NB4 (cell line): ENCODE measurements around the gene DYDC1.

ENCODE experiments used
- DNase-seq: peaks from one replicate; pipeline ENCODE4 v3.0.0; 2010; ENCODE audit warnings: low read depth
- H3K4me3 ChIP-seq: one replicate; pipeline ENCODE4 v1.5.1; 2011; ENCODE audit warnings: mild to moderate bottlenecking, low read depth, low read length, moderate library complexity
- MYC ChIP-seq: IDR thresholded peaks from 2 replicates; pipeline ENCODE4 v1.6.1; 2011; ENCODE audit warnings: low read depth, low read length
- POLR2A ChIP-seq: IDR thresholded peaks from 2 replicates; pipeline ENCODE4 v1.6.1; 2011; ENCODE audit warnings: mild to moderate bottlenecking; ENCODE audit not compliant: insufficient read length; ENCODE audit errors: extremely low read depth
- TF ChIP-seq, protein P1 (sequence below): IDR thresholded peaks from 2 replicates; pipeline ENCODE4 v1.6.1; 2011; ENCODE audit warnings: low read depth, low read length
- TF ChIP-seq, protein P2 (sequence below): IDR thresholded peaks from one replicate; pipeline ENCODE4 v1.5.1; 2012; ENCODE audit warnings: low read depth, low read length

Gene DYDC1

DNA sequence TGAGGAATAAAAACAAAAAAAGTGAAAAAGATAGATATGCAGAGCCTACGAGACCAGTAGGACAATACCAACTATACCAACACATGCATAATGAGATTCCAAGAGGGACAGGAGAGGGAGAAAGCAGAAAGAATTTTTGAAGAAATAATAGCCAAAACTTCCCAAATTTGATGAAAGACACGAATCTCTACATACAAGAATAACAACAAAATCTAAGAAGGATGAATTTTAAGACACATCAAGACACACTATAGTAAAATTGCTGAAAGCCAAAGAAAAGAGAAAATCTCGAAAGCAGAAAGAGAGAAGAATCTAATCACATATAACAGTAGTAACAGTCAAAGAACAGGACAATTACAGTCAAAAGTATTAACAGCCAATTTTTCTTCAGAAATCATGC, 59.6 kb downstream of the DYDC1 start:
- no peak for TF ChIP-seq POLR2A
- TF ChIP-seq, protein P1, sequence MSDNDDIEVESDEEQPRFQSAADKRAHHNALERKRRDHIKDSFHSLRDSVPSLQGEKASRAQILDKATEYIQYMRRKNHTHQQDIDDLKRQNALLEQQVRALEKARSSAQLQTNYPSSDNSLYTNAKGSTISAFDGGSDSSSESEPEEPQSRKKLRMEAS: no peak
- TF ChIP-seq, protein P2, sequence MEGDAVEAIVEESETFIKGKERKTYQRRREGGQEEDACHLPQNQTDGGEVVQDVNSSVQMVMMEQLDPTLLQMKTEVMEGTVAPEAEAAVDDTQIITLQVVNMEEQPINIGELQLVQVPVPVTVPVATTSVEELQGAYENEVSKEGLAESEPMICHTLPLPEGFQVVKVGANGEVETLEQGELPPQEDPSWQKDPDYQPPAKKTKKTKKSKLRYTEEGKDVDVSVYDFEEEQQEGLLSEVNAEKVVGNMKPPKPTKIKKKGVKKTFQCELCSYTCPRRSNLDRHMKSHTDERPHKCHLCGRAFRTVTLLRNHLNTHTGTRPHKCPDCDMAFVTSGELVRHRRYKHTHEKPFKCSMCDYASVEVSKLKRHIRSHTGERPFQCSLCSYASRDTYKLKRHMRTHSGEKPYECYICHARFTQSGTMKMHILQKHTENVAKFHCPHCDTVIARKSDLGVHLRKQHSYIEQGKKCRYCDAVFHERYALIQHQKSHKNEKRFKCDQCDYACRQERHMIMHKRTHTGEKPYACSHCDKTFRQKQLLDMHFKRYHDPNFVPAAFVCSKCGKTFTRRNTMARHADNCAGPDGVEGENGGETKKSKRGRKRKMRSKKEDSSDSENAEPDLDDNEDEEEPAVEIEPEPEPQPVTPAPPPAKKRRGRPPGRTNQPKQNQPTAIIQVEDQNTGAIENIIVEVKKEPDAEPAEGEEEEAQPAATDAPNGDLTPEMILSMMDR: no peak
- no peak for DNase-seq

DNA sequence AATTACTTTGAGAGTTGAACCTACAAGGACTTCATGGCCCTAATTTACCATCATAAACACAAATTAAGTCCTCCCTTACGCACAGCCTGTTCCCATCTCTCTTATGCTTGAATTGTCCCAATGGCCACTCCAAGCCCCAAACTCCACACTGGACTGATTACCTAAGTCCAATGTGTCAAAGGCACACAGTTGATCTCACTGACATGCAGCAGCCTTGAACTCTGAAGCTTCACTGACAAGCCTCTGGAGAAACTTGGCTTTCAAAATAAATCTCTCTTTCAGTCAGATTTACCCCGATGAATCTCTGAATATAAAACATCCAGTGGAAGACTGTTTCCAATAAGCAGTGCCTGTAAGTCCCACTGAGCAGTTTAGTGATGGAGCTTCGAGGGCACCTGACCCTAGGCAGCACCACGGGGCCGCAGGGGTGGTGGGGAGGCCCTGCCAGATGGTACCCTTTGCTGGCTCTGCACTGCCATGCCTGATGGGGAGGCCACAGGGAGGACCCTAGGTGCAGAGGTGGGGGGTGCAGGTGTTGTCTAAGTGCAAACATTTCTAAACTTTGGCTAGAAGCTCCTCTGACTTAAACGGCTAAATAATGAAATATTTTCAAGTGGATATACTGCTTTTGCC, 63.8 kb downstream of the DYDC1 start:
- TF ChIP-seq, protein P1: no peak
- TF ChIP-seq POLR2A (no peak), MYC (no peak)
- TF ChIP-seq, protein P2: no peak
- no peak for DNase-seq
- no peak overlapping the region for H3K4me3 ChIP-seq

More for the DNA sequence above, 59.6 kb downstream of the DYDC1 start:
- no peak overlapping the region for H3K4me3 ChIP-seq

DNA sequence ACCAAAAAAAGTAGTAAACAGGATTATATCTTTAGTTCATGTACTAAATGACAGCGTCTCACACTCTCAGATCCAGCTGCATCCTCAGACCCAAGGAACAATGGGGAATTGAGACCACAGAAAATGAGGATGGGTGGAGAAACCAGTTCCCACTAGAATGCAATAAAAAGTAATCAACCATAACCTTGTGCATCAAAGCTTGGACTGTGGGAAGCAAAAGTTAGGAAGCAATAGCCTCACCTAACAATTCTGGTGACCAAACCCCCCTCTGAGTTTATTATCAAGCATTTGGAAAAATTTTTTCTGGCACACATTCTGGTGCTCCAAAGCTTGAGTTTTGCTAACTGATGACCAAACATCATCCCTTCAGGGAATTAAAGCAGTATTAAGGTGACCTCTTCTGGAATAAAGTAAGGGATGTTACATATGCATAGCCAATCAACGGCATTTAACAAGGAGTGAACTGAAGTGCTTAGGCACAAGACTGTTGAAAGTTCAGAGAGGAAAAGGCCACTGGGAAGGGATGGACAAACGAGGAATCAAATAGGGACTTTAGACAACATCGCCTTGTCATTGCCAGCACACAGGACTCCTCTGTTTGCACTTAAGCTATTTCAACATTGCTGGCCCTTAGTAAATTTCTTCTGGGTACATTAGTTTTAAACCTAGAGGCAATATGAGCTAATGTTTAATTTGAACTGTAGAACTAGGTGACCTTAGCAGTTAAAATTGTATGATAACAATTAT, 65.9 kb downstream of the DYDC1 start:
- no peak for DNase-seq

DNA sequence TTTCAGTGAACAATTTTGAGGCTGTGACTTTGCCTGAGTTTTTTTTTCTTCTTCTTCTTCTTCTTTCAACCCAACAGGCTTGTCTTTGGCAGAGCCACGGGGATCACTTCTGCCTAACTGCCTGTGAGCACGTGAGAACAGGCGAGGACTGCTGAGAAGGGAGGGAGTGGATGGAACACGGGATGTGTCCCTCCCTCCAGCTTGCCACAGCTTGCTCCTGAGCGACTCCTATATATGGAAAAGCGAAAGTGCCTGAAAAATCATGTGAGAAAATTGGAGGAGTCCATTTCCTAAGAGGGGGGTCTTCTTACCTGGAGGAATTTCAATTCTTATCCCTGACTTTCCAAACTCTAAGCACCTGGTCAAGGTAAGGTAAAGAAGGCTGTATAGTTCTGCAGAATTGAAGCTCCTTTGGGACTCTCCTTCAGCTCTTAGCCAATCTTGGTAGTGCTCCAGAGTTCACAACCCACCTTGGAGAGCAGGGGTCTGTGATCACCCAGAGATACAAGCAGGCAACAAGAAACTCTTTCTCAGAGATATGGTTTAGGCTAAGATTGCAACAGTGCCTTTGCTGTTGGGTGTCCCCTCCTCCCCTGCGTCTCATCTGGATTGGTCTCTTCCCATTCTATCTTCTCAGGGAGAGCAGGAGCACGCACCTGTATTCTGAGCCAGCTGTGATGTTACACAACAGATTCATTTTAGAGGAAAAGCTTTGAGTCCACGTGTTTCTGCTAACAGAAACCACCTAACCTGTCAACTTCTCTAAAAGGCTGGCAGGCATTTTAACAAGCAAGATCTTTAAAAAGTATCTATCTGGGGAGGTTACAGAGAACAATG, 66.9 kb downstream of the DYDC1 start, which contains the start of gene MAT1A:
Gene MAT1A, minus strand, starts transcription at position 208 of the 837 bp plus-strand sequence. CDS start 235 bp downstream, outside the sequence.
- TF ChIP-seq, protein P2: no peak
- TF ChIP-seq, protein P1: peak; percentile 82
- TF ChIP-seq MYC (peak; percentile 19; the same call in 1 of the 2 replicates), POLR2A (no peak)
- no peak within 1 kb of the TSS for H3K4me3 ChIP-seq
- DNase-seq: peak; percentile 13

More for the DNA sequence above, 65.9 kb downstream of the DYDC1 start:
- no peak for TF ChIP-seq MYC
- no peak for TF ChIP-seq POLR2A
- TF ChIP-seq, protein P1: no peak
- TF ChIP-seq, protein P2: no peak
- no peak overlapping the region for H3K4me3 ChIP-seq

DNA sequence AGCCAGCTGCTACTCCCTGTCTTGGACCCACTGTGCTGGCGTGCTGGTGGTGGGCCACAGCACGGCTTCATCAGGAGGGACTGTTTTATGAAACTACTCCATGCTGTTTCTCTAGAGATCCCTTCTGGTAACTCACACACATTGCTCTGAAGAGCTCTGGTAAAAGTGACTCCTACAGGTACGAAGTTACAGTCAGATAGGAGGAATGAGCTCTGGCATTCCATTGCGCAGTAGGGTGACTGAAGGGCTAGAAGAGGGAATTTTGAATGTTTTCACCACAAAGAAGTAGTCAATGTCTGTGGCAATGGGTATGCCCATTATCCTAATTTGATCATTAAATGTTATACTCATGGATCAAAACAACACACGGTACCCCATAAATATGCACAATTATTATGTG, 67.7 kb downstream of the DYDC1 start:
- no peak for TF ChIP-seq POLR2A
- TF ChIP-seq, protein P2: no peak
- TF ChIP-seq MYC: no peak
- TF ChIP-seq, protein P1: no peak
- DNase-seq: no peak
- no peak overlapping the region for H3K4me3 ChIP-seq
